ENCODE measurements around the gene NCKAP5.

GRCh38 chr2:133167990-133168389 is 400.3 kb downstream of the NCKAP5 start:
- no peak for TF ChIP-seq CTCF (IDR thresholded peaks at IDR 0.05 in 8 of 11, conservative IDR thresholded peaks at IDR 0.05 in 3 of 11)
- no peak for TF ChIP-seq POLR2AphosphoS5 (IDR thresholded peaks at IDR 0.05)

Measured in spleen (tissue), 7 donors.